Lower leg skin (tissue), 3 donors: ENCODE data around the gene LBHD2.

Experiments
- CTCF ChIP-seq, 3 donors: fragments of 450-650 bp; IDR thresholded peaks; one replicate each; pipeline ENCODE4 v1.5.1; 2016; ENCODE audit warnings: antibody characterized with exemption in 3 of 3, mild to moderate bottlenecking in 3 of 3, moderate library complexity in 2 of 3
- POLR2A ChIP-seq, 2 donors: fragments of 450-650 bp; IDR thresholded peaks; one replicate each; pipeline ENCODE4 v1.6.1; 2016 to 2017; ENCODE audit warnings: antibody characterized with exemption in 2 of 2, mild to moderate bottlenecking in 1 of 2, moderate library complexity in 1 of 2

- TF ChIP-seq CTCF (IDR thresholded peaks at IDR 0.05) (no peak), POLR2A (IDR thresholded peaks at IDR 0.05) (no peak)
Measured at GRCh38 chr14:103118018-103118662, 34.1 kb downstream of the LBHD2 start.
